MM.1S (cell line): ENCODE data around the gene EBP.

Experiments
- DNase-seq: peaks from one replicate; pipeline ENCODE4 v3.0.0-alpha.2; 2015
- H2AFZ ChIP-seq: fragments of 300-600 bp; sonication (generic); 2 replicates; pipeline ENCODE4 v1.6.0; 2016; ENCODE audit warnings: antibody characterized with exemption, low read length
- H3F3A ChIP-seq: fragments of 300-600 bp; sonication (generic); 2 replicates; pipeline ENCODE4 v1.6.1; 2016; ENCODE audit warnings: mild to moderate bottlenecking, antibody characterized with exemption, low read length, moderate library complexity, mixed read lengths; ENCODE audit not compliant: insufficient read depth
- H3K27ac ChIP-seq: fragments of 300-600 bp; sonication (generic); 2 replicates; pipeline ENCODE4 v1.5.1; 2016; ENCODE audit warnings: mild to moderate bottlenecking, low read length
- H3K27me3 ChIP-seq: fragments of 300-600 bp; sonication (generic); replicated peaks from 2 replicates; pipeline ENCODE4 v1.6.0; 2016; ENCODE audit warnings: low read length; ENCODE audit not compliant: insufficient read depth
- H3K36me3 ChIP-seq: fragments of 300-600 bp; sonication (generic); replicated peaks from 2 replicates; pipeline ENCODE4 v1.6.1; 2016; ENCODE audit warnings: mild to moderate bottlenecking, low read length, mixed read lengths; ENCODE audit not compliant: insufficient read depth
- H3K4me1 ChIP-seq: fragments of 300-600 bp; sonication (generic); 2 replicates; pipeline ENCODE4 v1.6.1; 2016; ENCODE audit warnings: low read length, mixed read lengths
- H3K4me2 ChIP-seq: fragments of 300-600 bp; sonication (generic); 2 replicates; pipeline ENCODE4 v1.6.0; 2016; ENCODE audit warnings: low read depth, low read length
- H3K4me3 ChIP-seq: fragments of 300-600 bp; sonication (generic); 2 replicates; pipeline ENCODE4 v1.5.1; 2016; ENCODE audit warnings: low read length, mixed read lengths
- H3K79me2 ChIP-seq: fragments of 300-600 bp; sonication (generic); 2 replicates; pipeline ENCODE4 v1.6.1; 2016; ENCODE audit warnings: mixed run types, low read length, mixed read lengths
- H3K9ac ChIP-seq: fragments of 300-600 bp; sonication (generic); 2 replicates; pipeline ENCODE4 v1.6.1; 2016; ENCODE audit warnings: low read length, mixed read lengths
- H3K9me2 ChIP-seq: fragments of 300-600 bp; sonication (generic); replicated peaks from 2 replicates; pipeline ENCODE4 v1.6.1; 2016; ENCODE audit warnings: mild to moderate bottlenecking, low read length, mixed read lengths; ENCODE audit not compliant: insufficient read depth
- H3K9me3 ChIP-seq: fragments of 300-600 bp; sonication (generic); replicated peaks from 2 replicates; pipeline ENCODE4 v1.6.1; 2016; ENCODE audit warnings: mild to moderate bottlenecking, low read length, mixed read lengths; ENCODE audit not compliant: insufficient read depth
- H4K20me1 ChIP-seq: fragments of 300-600 bp; sonication (generic); 2 replicates; pipeline ENCODE4 v1.6.1; 2016; ENCODE audit warnings: mild to moderate bottlenecking, low read length, moderate library complexity, mixed read lengths; ENCODE audit not compliant: insufficient read depth
- CTCF ChIP-seq: fragments of 300-600 bp; sonication (generic); IDR thresholded peaks from 2 replicates; pipeline ENCODE4 v1.5.1; 2016; ENCODE audit warnings: antibody characterized with exemption, low read length, mixed read lengths
- EZH2 ChIP-seq: fragments of 300-600 bp; sonication (generic); optimal IDR thresholded peaks from 2 replicates; pipeline ENCODE3; 2017; ENCODE audit warnings: low read depth, mild to moderate bottlenecking, antibody characterized with exemption, low read length, mixed read lengths
- EZH2phosphoT487 ChIP-seq: fragments of 300-600 bp; sonication (generic); IDR thresholded peaks from 2 replicates; pipeline ENCODE4 v1.6.1; 2018; ENCODE audit warnings: antibody characterized with exemption, low read length

The EBP gene

GRCh38 chrX:48490661-48491060, 30.9 kb upstream of the EBP start:
- no peak for TF ChIP-seq CTCF
- no peak for TF ChIP-seq EZH2
- TF ChIP-seq EZH2phosphoT487, result no peak
- Histone ChIP-seq H4K20me1 (no peaks in the 10 kb centered on the region), H3K9me2 (no peaks in the 10 kb centered on the region), H3K9me3 (no peaks in the 10 kb centered on the region), H2AFZ (no peak overlapping the region), H3K27me3 (no peaks in the 10 kb centered on the region), H3K79me2 (no peaks in the 10 kb centered on the region), H3K9ac (no peak overlapping the region), H3K27ac (no peak overlapping the region), H3K36me3 (no peaks in the 10 kb centered on the region), H3F3A (no peaks in the 10 kb centered on the region), H3K4me1 (no peaks in the 10 kb centered on the region), H3K4me3 (no peak overlapping the region), H3K4me2 (no peak overlapping the region)
- no peak for DNase-seq

- no peaks in the 10 kb centered on the region for H3K9me2 ChIP-seq
- no peak overlapping the region for H2AFZ ChIP-seq
- no peaks in the 10 kb centered on the region for H4K20me1 ChIP-seq
- DNase-seq, result no peak
- no peaks in the 10 kb centered on the region for H3K79me2 ChIP-seq
- no peak overlapping the region for H3K4me3 ChIP-seq
- no peak overlapping the region for H3K4me2 ChIP-seq
- no peaks in the 10 kb centered on the region for H3K9me3 ChIP-seq
- H3K9ac ChIP-seq, result no peak overlapping the region
- H3K36me3 ChIP-seq, result no peaks in the 10 kb centered on the region
- no peaks in the 10 kb centered on the region for H3K27me3 ChIP-seq
- H3K27ac ChIP-seq, result no peak overlapping the region
- H3F3A ChIP-seq, result no peaks in the 10 kb centered on the region
- H3K4me1 ChIP-seq, result no peaks in the 10 kb centered on the region
- TF ChIP-seq CTCF (no peak), EZH2 (no peak)
Measured at GRCh38 chrX:48491809-48492208, 29.8 kb upstream of the EBP start.

GRCh38 chrX:48492293-48492910, 29.2 kb upstream of the EBP start:
- no peak for DNase-seq
- Histone ChIP-seq H3K4me1 (no peaks in the 10 kb centered on the region), H3K9me2 (no peaks in the 10 kb centered on the region), H3K4me3 (no peak overlapping the region), H2AFZ (no peak overlapping the region), H3F3A (no peaks in the 10 kb centered on the region), H3K36me3 (no peaks in the 10 kb centered on the region), H3K27me3 (no peaks in the 10 kb centered on the region), H3K9ac (no peak overlapping the region), H3K9me3 (no peaks in the 10 kb centered on the region), H3K79me2 (no peaks in the 10 kb centered on the region), H3K27ac (no peak overlapping the region), H3K4me2 (no peak overlapping the region), H4K20me1 (no peaks in the 10 kb centered on the region)
- TF ChIP-seq EZH2phosphoT487 (no peak), CTCF (no peak), EZH2 (no peak)
